HepG2 (cell line): Measurements from ENCODE around the gene ELP4. TPM values are rescaled to one million over a fixed set of nuclear protein-coding genes. Genes with fewer than 3 reads are reported as not detected.

Experiments
- ATAC-seq: fragments of 200-7000 bp; cut with Tn5 transposase; 3 replicates; pipeline ENCODE4 v1.9.1; 2020; ENCODE audit warnings: mild to moderate bottlenecking, moderate library complexity
- BruUV-seq: library from RNA; stranded (reverse); fragments of 400-500 nt; replicated peaks from 2 replicates; lab custom pipeline; 2021; lab: Mats Ljungman, UMichigan
- CTCF ChIA-PET: fragments of 300-600 bp; formaldehyde crosslinking; extraction: SDS; loops from one replicate; lab custom pipeline; 2021; ENCODE audit warnings: low total read pairs, inconsistent platforms, low intra/inter-chr PET ratio; lab: Yijun Ruan, JAX
- POLR2A ChIA-PET: fragments of 350-600 bp; sonication (Branson Sonifier 250); formaldehyde crosslinking; loops from one replicate; lab custom pipeline; 2020; ENCODE audit warnings: antibody characterized with exemption, inconsistent platforms; lab: Yijun Ruan, JAX
- DNase-seq: peaks from one replicate; pipeline ENCODE4 v3.0.0-alpha.2; 2015; ENCODE audit warnings: low spot score
- FAIRE-seq: peaks from 3 replicates; lab custom pipeline; 2011; peaks lifted over from hg19 to GRCh38; lab: Jason Lieb, UNC
- H2AFZ ChIP-seq: one replicate; pipeline ENCODE4 v1.6.1; 2011; ENCODE audit warnings: low read length, inconsistent platforms
- H3K27ac ChIP-seq: fragments of 300-600 bp; 3 replicates; pipeline ENCODE4 v1.8.0; 2011; ENCODE audit warnings: mixed run types, mild to moderate bottlenecking, mixed read lengths, low read length, inconsistent platforms; ENCODE audit not compliant: insufficient read depth; ENCODE audit errors: extremely low read length
- H3K27me3 ChIP-seq, 2 experiments: fragments of 200-600 bp in 1 of 2; 2 replicates in 1 of 2; 3 replicates in 1 of 2; pipeline versions ENCODE4 v1.6.0 to v1.8.0; 2011; ENCODE audit warnings: low read length in 2 of 2, mild to moderate bottlenecking in 2 of 2, moderate library complexity in 2 of 2, inconsistent platforms in 1 of 2; ENCODE audit not compliant: insufficient read depth in 2 of 2, control insufficient read depth in 1 of 2
- H3K36me3 ChIP-seq, 2 experiments: fragments of 200-600 bp in 1 of 2; replicated peaks in 1 of 2; 2 replicates in 1 of 2; 3 replicates in 1 of 2; pipeline versions ENCODE4 v1.5.1 to v1.8.0; 2011; ENCODE audit warnings: low read length in 2 of 2, inconsistent platforms in 1 of 2; ENCODE audit not compliant: insufficient read depth in 2 of 2, control insufficient read depth in 1 of 2
- H3K4me1 ChIP-seq: 2 replicates; pipeline ENCODE4 v1.5.1; 2012; ENCODE audit warnings: low read length, inconsistent platforms; ENCODE audit not compliant: insufficient read depth
- H3K4me2 ChIP-seq: 2 replicates; pipeline ENCODE4 v1.6.0; 2011; ENCODE audit warnings: low read depth, low read length, inconsistent platforms
- H3K4me3 ChIP-seq, 3 experiments: fragments of 200-600 bp in 1 of 3; sonication (generic), shearing (Covaris generic) in 1 of 3; replicated peaks in 1 of 3; 2 replicates each; pipeline ENCODE4 v1.5.1; 2011 to 2016; ENCODE audit warnings: low read length in 3 of 3, inconsistent platforms in 2 of 3, low read depth in 2 of 3, mild to moderate bottlenecking in 2 of 3, control low read depth in 1 of 3, mixed read lengths in 1 of 3; ENCODE audit not compliant: insufficient read depth in 1 of 3
- H3K79me2 ChIP-seq: one replicate; pipeline ENCODE4 v1.6.1; 2011; ENCODE audit warnings: low read length, inconsistent platforms; ENCODE audit not compliant: insufficient read depth
- H3K9ac ChIP-seq: 2 replicates; pipeline ENCODE4 v1.6.0; 2011; ENCODE audit warnings: mild to moderate bottlenecking, low read depth, low read length, inconsistent platforms; ENCODE audit not compliant: insufficient read depth
- H3K9me3 ChIP-seq: 2 replicates; pipeline ENCODE4 v1.5.1; 2012; ENCODE audit warnings: mild to moderate bottlenecking, low read length
- H4K20me1 ChIP-seq: 2 replicates; pipeline ENCODE4 v1.6.0; 2011; ENCODE audit warnings: inconsistent platforms, mild to moderate bottlenecking, low read length, moderate library complexity; ENCODE audit not compliant: insufficient read depth
- AFF4 ChIP-seq: sonication (generic); formaldehyde crosslinking; IDR thresholded peaks from 2 replicates; pipeline ENCODE4 v1.4.0; 2020; ENCODE audit warnings: missing genetic modification reagents
- MED1 ChIP-seq: sonication (generic); formaldehyde crosslinking; IDR thresholded peaks from 2 replicates; pipeline ENCODE4 v1.4.0; 2020; ENCODE audit warnings: missing genetic modification reagents
- XBP1 ChIP-seq: sonication (generic); formaldehyde crosslinking; IDR thresholded peaks from 2 replicates; pipeline ENCODE4 v1.5.0; 2020; ENCODE audit warnings: missing genetic modification reagents
- ZBTB14 ChIP-seq: sonication (generic); formaldehyde crosslinking; IDR thresholded peaks from 2 replicates; pipeline ENCODE4 v1.4.0; 2020; ENCODE audit warnings: missing genetic modification reagents
- ZNF292 ChIP-seq: sonication (generic); formaldehyde crosslinking; IDR thresholded peaks from 2 replicates; pipeline ENCODE4 v1.8.1; 2022; ENCODE audit warnings: mild to moderate bottlenecking, low read depth, missing genetic modification reagents, borderline replicate concordance
- ZNF770 ChIP-seq: sonication (generic); formaldehyde crosslinking; IDR thresholded peaks from 2 replicates; pipeline ENCODE4 v1.5.0; 2020; ENCODE audit warnings: mild to moderate bottlenecking, missing genetic modification reagents
- WGBS: methylation state at CpG from one replicate; pipeline ENCODE4 v1.1.6; 2017; ENCODE audit warnings: low lambda C conversion rate; 5-methylcytosine and 5-hydroxymethylcytosine counted together
- in situ Hi-C: cut with HindIII; loops from 2 replicates; pipeline ENCODE4 v1.10.0; 2017; ENCODE audit warnings: low pct_unique_long_range_greater_than_20kb; ENCODE audit not compliant: extremely low pct_ligation_motif_present
- intact Hi-C: fragments of 100-400 bp; cut with micrococcal nuclease; formaldehyde crosslinking; loops from one replicate; pipeline ENCODE4 v1.10.0; 2022; ENCODE audit not compliant: unreplicated experiment
- polyA plus RNA-seq, 8 experiments: library from polyadenylated mRNA; depleted of rRNA in 3 of 8; stranded (reverse) in 7 of 8; unstranded in 1 of 8; fragments of >200 nt; fragmentation: Illumina TruSeq in 4 of 8; extraction: Trizol in 4 of 8; gene quantifications; 2 replicates each; pipeline versions ENCODE4 v1.2.1 to v1.2.3, GENCODE V29; 2011 to 2016; ENCODE audit warnings: low read depth in 4 of 8, missing spikeins in 1 of 8, mixed read lengths in 1 of 8; ENCODE audit not compliant: insufficient read depth in 1 of 8
- total RNA-seq, 5 experiments: library from RNA; depleted of rRNA; stranded (reverse); fragments of >200 nt; fragmentation: Illumina TruSeq; extraction: Trizol; gene quantifications; 2 replicates each; pipeline ENCODE4 v1.2.3, GENCODE V29; 2016; ENCODE audit warnings: low read depth in 1 of 5

ELP4 gene
- total and polyA plus RNA-seq, 2 of the 13 experiments (the other 11 are each of a cell fraction or from before 2014, with no cell fraction given), result 12.8 to 19.1 TPM

- TF ChIP-seq AFF4 (CRISPR knock-in tag), result no peak
- TF ChIP-seq MED1 (CRISPR knock-in tag), result no peak
- no peak for TF ChIP-seq ZNF292 (CRISPR knock-in tag)
- TF ChIP-seq ZBTB14 (CRISPR knock-in tag), result no peak
Observed at GRCh38 chr11:31711137-31711536, 201.6 kb downstream of the ELP4 start (continued).

- 100% methylated on average over 2 of the region's 2 CpGs for WGBS
- POLR2A ChIA-PET, result no interaction called here
- no peak for FAIRE-seq
Observed at GRCh38 chr11:31712851-31713250, 203.3 kb downstream of the ELP4 start.

More at GRCh38 chr11:31712851-31713250, 203.3 kb downstream of the ELP4 start:
- Histone ChIP-seq H3K4me1 (no peaks in the 10 kb centered on the region), H3K27me3 (no peaks in the 10 kb centered on the region), H3K9me3 (no peaks in the 10 kb centered on the region), H2AFZ (no peak overlapping the region)
- no peak for DNase-seq
- CTCF ChIA-PET, result no interaction called here
- intact Hi-C loops, result no loop called here
- no TSS peak for BruUV-seq
- in situ Hi-C loops, result no loop called here
- TF ChIP-seq XBP1 (CRISPR knock-in tag), result no peak
- no peak for TF ChIP-seq ZNF770 (CRISPR knock-in tag)
- TF ChIP-seq, all 625 proteins: peak for 0
- H3K79me2 ChIP-seq, result no peaks in the 10 kb centered on the region
- no peaks in the 10 kb centered on the region for H3K36me3 ChIP-seq
- no peaks in the 10 kb centered on the region for H4K20me1 ChIP-seq
- no peak overlapping the region for H3K9ac ChIP-seq
- no peak overlapping the region for H3K27ac ChIP-seq
- ATAC-seq, result no peak
- H3K4me2 ChIP-seq, result no peak overlapping the region
- H3K4me3 ChIP-seq, result no peak overlapping the region
